CD14-positive monocyte (primary cell): ENCODE data around the gene SAP30BP. TPM values are rescaled to one million over a fixed set of nuclear protein-coding genes. Genes with fewer than 3 reads are reported as not detected.

Experiments used
- DNase-seq, 3 donors: peaks; one replicate each; pipeline ENCODE4 v3.0.0-alpha.2; 2011 to 2022
- H2AFZ ChIP-seq: 2 replicates; pipeline ENCODE4 v1.6.0; 2012; ENCODE audit warnings: mild to moderate bottlenecking, low read depth, low read length, inconsistent platforms; ENCODE audit not compliant: insufficient read depth, poor library complexity, severe bottlenecking
- H3K27ac ChIP-seq, 2 donors: 1 replicate in 1 of 2; 2 replicates in 1 of 2; pipeline ENCODE4 v1.5.1; 2012 to 2013; ENCODE audit warnings: low read length in 2 of 2, control low read depth in 1 of 2, inconsistent platforms in 1 of 2, low read depth in 1 of 2, mild to moderate bottlenecking in 1 of 2
- H3K27me3 ChIP-seq, 2 donors: one replicate each; pipeline versions ENCODE4 v1.6.0 to v1.6.1; 2011 to 2013; ENCODE audit warnings: low read length in 2 of 2; ENCODE audit not compliant: control insufficient read depth in 2 of 2, insufficient read depth in 2 of 2
- H3K36me3 ChIP-seq, 2 donors: replicated peaks in 1 of 2; 1 replicate in 1 of 2; 2 replicates in 1 of 2; pipeline versions ENCODE4 v1.5.1 to v1.6.1; 2012 to 2013; ENCODE audit warnings: low read length in 2 of 2, control low read depth in 1 of 2, inconsistent platforms in 1 of 2, mild to moderate bottlenecking in 1 of 2; ENCODE audit not compliant: insufficient read depth in 2 of 2, control insufficient read depth in 1 of 2
- H3K4me1 ChIP-seq, 2 donors: 1 replicate in 1 of 2; 2 replicates in 1 of 2; pipeline versions ENCODE4 v1.5.1 to v1.6.1; 2012 to 2013; ENCODE audit warnings: low read length in 2 of 2, control low read depth in 1 of 2, inconsistent platforms in 1 of 2, mild to moderate bottlenecking in 1 of 2, moderate library complexity in 1 of 2; ENCODE audit not compliant: insufficient read depth in 2 of 2, control insufficient read depth in 1 of 2
- H3K4me2 ChIP-seq: replicated peaks from 2 replicates; pipeline ENCODE3; 2012; ENCODE audit warnings: low read length, moderate library complexity, mild to moderate bottlenecking; ENCODE audit not compliant: poor library complexity, severe bottlenecking; ENCODE audit errors: extremely low read depth
- H3K4me3 ChIP-seq, 3 experiments: fragments of 200-600 bp in 1 of 3; sonication (generic) in 1 of 3; replicated peaks in 1 of 3; 1 replicate in 2 of 3; 2 replicates in 1 of 3; pipeline ENCODE4 v1.5.1; 2011 to 2013; ENCODE audit warnings: low read length in 3 of 3, mild to moderate bottlenecking in 3 of 3, control low read depth in 2 of 3, low read depth in 2 of 3, inconsistent platforms in 1 of 3, moderate library complexity in 1 of 3
- H3K79me2 ChIP-seq: 2 replicates; pipeline ENCODE4 v1.6.0; 2012; ENCODE audit warnings: mild to moderate bottlenecking, control low read depth, inconsistent platforms, low read length, moderate library complexity; ENCODE audit not compliant: insufficient read depth
- H3K9ac ChIP-seq: 2 replicates; pipeline ENCODE4 v1.6.0; 2017; ENCODE audit warnings: low read length, mild to moderate bottlenecking; ENCODE audit not compliant: insufficient read depth, poor library complexity, severe bottlenecking
- H3K9me3 ChIP-seq, 2 donors: replicated peaks in 1 of 2; 1 replicate in 1 of 2; 2 replicates in 1 of 2; pipeline versions ENCODE4 v1.5.1 to v1.6.1; 2012 to 2013; ENCODE audit warnings: low read length in 2 of 2, control low read depth in 1 of 2; ENCODE audit not compliant: control insufficient read depth in 1 of 2, insufficient read depth in 1 of 2
- H4K20me1 ChIP-seq: 2 replicates; pipeline ENCODE4 v1.6.0; 2012; ENCODE audit warnings: mild to moderate bottlenecking, low read length, control low read depth, moderate library complexity; ENCODE audit not compliant: insufficient read depth
- H3K27ac Mint-ChIP-seq, 7 donors: one replicate each; pipeline ENCODE4 v1.8.0; 2020; ENCODE audit warnings: mild to moderate bottlenecking in 7 of 7, mixed read lengths in 7 of 7, moderate library complexity in 6 of 7, inconsistent platforms in 2 of 7
- H3K27me3 Mint-ChIP-seq, 3 donors: one replicate each; pipeline ENCODE4 v1.8.0; 2021 to 2022; ENCODE audit warnings: low read depth in 3 of 3, mild to moderate bottlenecking in 3 of 3, mixed read lengths in 3 of 3, moderate library complexity in 3 of 3, inconsistent platforms in 1 of 3
- H3K36me3 Mint-ChIP-seq, 2 donors: one replicate each; pipeline ENCODE4 v1.8.0; 2020; ENCODE audit warnings: mixed read lengths in 2 of 2, inconsistent platforms in 1 of 2, mild to moderate bottlenecking in 1 of 2
- H3K4me1 Mint-ChIP-seq: one replicate; pipeline ENCODE4 v1.8.0; 2020; ENCODE audit warnings: mild to moderate bottlenecking, mixed read lengths
- H3K4me3 Mint-ChIP-seq, 2 donors: one replicate each; pipeline ENCODE4 v1.8.0; 2020; ENCODE audit warnings: mild to moderate bottlenecking in 2 of 2, mixed read lengths in 2 of 2, moderate library complexity in 1 of 2
- H3K9me3 Mint-ChIP-seq, 7 donors: one replicate each; pipeline ENCODE4 v1.8.0; 2020 to 2022; ENCODE audit warnings: mixed read lengths in 7 of 7, mild to moderate bottlenecking in 6 of 7, moderate library complexity in 6 of 7, inconsistent platforms in 2 of 7
- CTCF ChIP-seq: fragments of 200-600 bp; IDR thresholded peaks from one replicate; pipeline ENCODE4 v1.8.0; 2022; ENCODE audit warnings: antibody characterized with exemption, mild to moderate bottlenecking
- whole genome bisulfite sequencing: methylation state at CpG from one replicate; pipeline ENCODE4 v1.1.5; 2013; ENCODE audit warnings: missing lambda C conversion rate; ENCODE audit not compliant: insufficient coverage; 5-methylcytosine and 5-hydroxymethylcytosine counted together
- intact Hi-C, 2 donors: fragments of 100-400 bp; cut with micrococcal nuclease; formaldehyde crosslinking; loops; one replicate each; pipeline versions ENCODE4 v1.15.0 to v1.15.1; 2023
- polyA plus RNA-seq, 3 donors: library from polyadenylated mRNA; depleted of rRNA in 1 of 3; unstranded in 2 of 3; stranded (reverse) in 1 of 3; fragments of 300-500 nt in 2 of 3; fragments of >200 nt in 1 of 3; fragmentation: Illumina TruSeq in 2 of 3; gene quantifications; 1 replicate in 2 of 3; 2 replicates in 1 of 3; pipeline ENCODE4 v1.2.3, GENCODE V29; 2012 to 2021

SAP30BP gene
- polyA plus RNA-seq, 3 donors, result 43.8 to 130 (median 61.6) TPM

- H3K4me3 Mint-ChIP-seq, result no peak overlapping the region
- Histone ChIP-seq H4K20me1 (peaks cover 13% of the 10 kb centered on the region), H3K9me3 (no peaks in the 10 kb centered on the region), H3K4me3 (no peak overlapping the region), H3K27ac (no peak overlapping the region), H3K36me3 (peaks cover 3 to 12% of the 10 kb centered on the region in 2 donors), H3K79me2 (no peaks in the 10 kb centered on the region), H3K27me3 (no peaks in the 10 kb centered on the region), H2AFZ (no peak overlapping the region), H3K4me2 (no peak overlapping the region), H3K9ac (no peak overlapping the region), H3K4me1 (peaks cover 5 to 13% of the 10 kb centered on the region in 2 donors)
- no peak for TF ChIP-seq CTCF
- no peak for DNase-seq
- peaks cover 14 to 18% of the 10 kb centered on the region in 2 donors for H3K36me3 Mint-ChIP-seq
- peak overlapping the region in 1 of 7 donors; percentile 38 for H3K27ac Mint-ChIP-seq
- intact Hi-C loops, result loop anchor here in 1 of 2 donors (5.0 kb wide), 1 partner anchor 37 kb away; no protein-coding TSS in a partner anchor
- peaks cover 2 to 8% (median 4%) of the 10 kb centered on the region in 3 donors for H3K27me3 Mint-ChIP-seq
- H3K9me3 Mint-ChIP-seq, result peaks cover 0 to 2% (median 0%) of the 10 kb centered on the region in 7 donors
- H3K4me1 Mint-ChIP-seq, result peaks cover 11% of the 10 kb centered on the region
- 89% methylated on average over 17 of the region's 20 CpGs for WGBS
Observed at GRCh38 chr17:75634754-75635609, 32.2 kb upstream of the SAP30BP start.

- no peak for TF ChIP-seq CTCF
- WGBS, result 22% methylated on average over 14 of the region's 16 CpGs
Observed at GRCh38 chr17:75635610-75636202, 31.4 kb upstream of the SAP30BP start.

More at GRCh38 chr17:75635610-75636202, 31.4 kb upstream of the SAP30BP start:
- H3K27ac Mint-ChIP-seq, result peak overlapping the region in 1 of 7 donors; percentile 64
- DNase-seq, result no peak
- intact Hi-C loops, result no loop called here
- H2AFZ ChIP-seq, result no peak overlapping the region
- no peak overlapping the region for H3K9ac ChIP-seq
- H3K79me2 ChIP-seq, result no peaks in the 10 kb centered on the region
- H3K9me3 Mint-ChIP-seq, result peaks cover 0 to 2% (median 0%) of the 10 kb centered on the region in 7 donors
- no peaks in the 10 kb centered on the region for H3K27me3 ChIP-seq
- peaks cover 17 to 20% of the 10 kb centered on the region in 2 donors for H3K36me3 Mint-ChIP-seq
- H3K4me1 ChIP-seq, result peaks cover 5 to 13% of the 10 kb centered on the region in 2 donors
- H3K4me3 ChIP-seq, result no peak overlapping the region
- H3K27me3 Mint-ChIP-seq, result peaks cover 2 to 8% (median 4%) of the 10 kb centered on the region in 3 donors
- no peaks in the 10 kb centered on the region for H3K9me3 ChIP-seq
- H3K4me1 Mint-ChIP-seq, result peaks cover 11% of the 10 kb centered on the region
- H4K20me1 ChIP-seq, result peaks cover 13% of the 10 kb centered on the region
- no peak overlapping the region for H3K4me2 ChIP-seq
- no peak overlapping the region for H3K27ac ChIP-seq
- H3K36me3 ChIP-seq, result peaks cover 8 to 19% of the 10 kb centered on the region in 2 donors
- H3K4me3 Mint-ChIP-seq, result no peak overlapping the region
